HCT116 (cell line): ENCODE measurements around the gene ABCG1. TPM values are rescaled to one million over a fixed set of nuclear protein-coding genes. Genes with fewer than 3 reads are reported as not detected.

Experiments used
- ATAC-seq: fragments of 200-7000 bp; cut with Tn5 transposase; 2 replicates; pipeline ENCODE4 v1.9.1; 2020; ENCODE audit warnings: mild to moderate bottlenecking, moderate library complexity
- BruUV-seq: library from RNA; stranded (reverse); fragments of 400-500 nt; replicated peaks from 2 replicates; lab custom pipeline; 2021; lab: Mats Ljungman, UMichigan
- CTCF ChIA-PET: fragments of 300-600 bp; sonication (Branson Sonifier 250); formaldehyde crosslinking; loops from one replicate; lab custom pipeline; 2021; ENCODE audit warnings: antibody characterized with exemption; lab: Charles Lee
- POLR2A ChIA-PET: fragments of 300-600, 350-600 bp; sonication (Branson Sonifier 250); formaldehyde crosslinking; loops from one replicate; lab custom pipeline; 2021; ENCODE audit warnings: antibody characterized with exemption; lab: Charles Lee
- RAD21 ChIA-PET, 2 experiments: fragments of 300-600 bp; sonication (Branson Sonifier 250); formaldehyde crosslinking; loops; one replicate each; lab custom pipeline; 2023; ENCODE audit warnings: low total read pairs in 2 of 2; ENCODE audit not compliant: uncharacterized antibody in 2 of 2, unreplicated experiment in 2 of 2, low non-redundant PET in 1 of 2; lab: Charles Lee
- DNase-seq: peaks from one replicate; pipeline ENCODE4 v3.0.0-alpha.2; 2010; ENCODE audit warnings: low read depth, low spot score
- H2AFZ ChIP-seq: fragments of 200-600 bp; shearing (Covaris generic), sonication (generic); 2 replicates; pipeline ENCODE4 v1.6.1; 2017; ENCODE audit warnings: low read depth, mixed run types, mixed read lengths, antibody characterized with exemption, low read length; ENCODE audit not compliant: poor library complexity, severe bottlenecking
- H3K27ac ChIP-seq: 2 replicates; pipeline ENCODE4 v1.5.1; 2012; ENCODE audit warnings: low read depth, low read length
- H3K27me3 ChIP-seq: fragments of 200-600 bp; sonication (generic); 2 replicates; pipeline ENCODE4 v1.6.1; 2016; ENCODE audit warnings: mixed run types, low read length, mixed read lengths; ENCODE audit not compliant: insufficient read depth
- H3K36me3 ChIP-seq, 2 experiments: fragments of 200-500 bp in 1 of 2; fragments of 200-600 bp in 1 of 2; sonication (Bioruptor generic) in 1 of 2; sonication (generic) in 1 of 2; 2 replicates each; pipeline versions ENCODE4 v1.5.1 to v1.6.1; 2014 to 2016; ENCODE audit warnings: low read length in 2 of 2, inconsistent platforms in 1 of 2, mixed read lengths in 1 of 2, mixed run types in 1 of 2; ENCODE audit not compliant: insufficient read depth in 2 of 2, control insufficient read depth in 1 of 2
- H3K4me1 ChIP-seq, 2 experiments: fragments of 200-600 bp in 1 of 2; sonication (generic) in 1 of 2; 2 replicates each; pipeline versions ENCODE4 v1.5.1 to v1.6.1; 2012 to 2017; ENCODE audit warnings: low read length in 2 of 2, inconsistent platforms in 1 of 2, mild to moderate bottlenecking in 1 of 2, mixed read lengths in 1 of 2, mixed run types in 1 of 2, moderate library complexity in 1 of 2; ENCODE audit not compliant: insufficient read depth in 2 of 2, control insufficient read depth in 1 of 2
- H3K4me2 ChIP-seq: fragments of 200-600 bp; sonication (generic); 2 replicates; pipeline ENCODE4 v1.6.1; 2017; ENCODE audit warnings: mixed run types, low read length, mixed read lengths
- H3K4me3 ChIP-seq, 2 experiments: fragments of 200-600 bp in 1 of 2; sonication (generic) in 1 of 2; replicated peaks in 1 of 2; 2 replicates each; pipeline ENCODE4 v1.5.1; 2011 to 2016; ENCODE audit warnings: low read length in 2 of 2, control low read depth in 1 of 2, low read depth in 1 of 2, mild to moderate bottlenecking in 1 of 2, mixed read lengths in 1 of 2, mixed run types in 1 of 2
- H3K79me2 ChIP-seq: fragments of 200-600 bp; sonication (generic); 2 replicates; pipeline ENCODE4 v1.6.1; 2017; ENCODE audit warnings: mild to moderate bottlenecking, mixed run types, low read length, moderate library complexity, mixed read lengths; ENCODE audit not compliant: insufficient read depth
- H3K9ac ChIP-seq: fragments of 200-600 bp; sonication (generic); 2 replicates; pipeline ENCODE4 v1.6.1; 2016; ENCODE audit warnings: low read length, mixed read lengths
- H3K9me2 ChIP-seq: fragments of 200-600 bp; sonication (generic), shearing (Covaris generic); 2 replicates; pipeline ENCODE4 v1.6.1; 2017; ENCODE audit warnings: mixed run types, mild to moderate bottlenecking, moderate library complexity; ENCODE audit not compliant: insufficient read depth
- H3K9me3 ChIP-seq, 2 experiments: fragments of 200-500 bp in 1 of 2; fragments of 200-600 bp in 1 of 2; sonication (Bioruptor generic) in 1 of 2; sonication (generic) in 1 of 2; 2 replicates each; pipeline ENCODE4 v1.6.1; 2014 to 2017; ENCODE audit warnings: low read length in 2 of 2, mixed read lengths in 2 of 2, inconsistent platforms in 1 of 2, low read depth in 1 of 2, mild to moderate bottlenecking in 1 of 2, mixed run types in 1 of 2, moderate library complexity in 1 of 2; ENCODE audit not compliant: control insufficient read depth in 1 of 2, insufficient read depth in 1 of 2
- H4K20me1 ChIP-seq: fragments of 200-600 bp; sonication (generic), shearing (Covaris generic); 2 replicates; pipeline ENCODE4 v1.6.1; 2017; ENCODE audit warnings: mixed run types, mild to moderate bottlenecking, moderate library complexity; ENCODE audit not compliant: insufficient read depth
- CEBPB ChIP-seq: IDR thresholded peaks from 2 replicates; pipeline ENCODE4 v1.6.1; 2012; ENCODE audit warnings: low read depth
- CTCF ChIP-seq, 3 experiments: fragments of 200-600 bp in 1 of 3; sonication (generic) in 1 of 3; IDR thresholded peaks in 2 of 3; conservative IDR thresholded peaks in 1 of 3; 2 replicates each; pipeline ENCODE4 v1.5.1; 2012 to 2017; ENCODE audit warnings: low read depth in 2 of 3, low read length in 2 of 3, antibody characterized with exemption in 1 of 3, borderline replicate concordance in 1 of 3, control low read depth in 1 of 3, mild to moderate bottlenecking in 1 of 3, mixed read lengths in 1 of 3, mixed run types in 1 of 3, moderate library complexity in 1 of 3; ENCODE audit not compliant: insufficient read depth in 1 of 3
- EGR1 ChIP-seq: IDR thresholded peaks from 2 replicates; pipeline ENCODE4 v1.6.1; 2012; ENCODE audit warnings: low read depth
- ELF1 ChIP-seq: IDR thresholded peaks from 2 replicates; pipeline ENCODE4 v1.6.1; 2012; ENCODE audit warnings: low read depth, borderline replicate concordance
- EZH2 ChIP-seq: fragments of 200-600 bp; sonication (generic); IDR thresholded peaks from 2 replicates; pipeline ENCODE4 v1.6.1; 2017; ENCODE audit warnings: antibody characterized with exemption, mixed run types
- JUND ChIP-seq: IDR thresholded peaks from 2 replicates; pipeline ENCODE4 v1.6.1; 2012
- RAD21 ChIP-seq: IDR thresholded peaks from 2 replicates; pipeline ENCODE4 v1.6.1; 2012; ENCODE audit warnings: low read depth, mild to moderate bottlenecking
- ZBTB33 ChIP-seq: IDR thresholded peaks from 2 replicates; pipeline ENCODE4 v1.6.1; 2011; ENCODE audit warnings: mild to moderate bottlenecking, low read length, moderate library complexity; ENCODE audit not compliant: insufficient replicate concordance; ENCODE audit errors: extremely low read depth
- ZFX ChIP-seq: fragments of 450-650 bp; IDR thresholded peaks from 2 replicates; pipeline ENCODE4 v1.6.1; 2017
- intact Hi-C: fragments of 100-400 bp; cut with micrococcal nuclease; formaldehyde crosslinking; loops from 2 replicates; pipeline ENCODE4 v1.10.0; 2022
- total RNA-seq: library from RNA; stranded (reverse); gene quantifications from one replicate; pipeline ENCODE4 v1.2.1, GENCODE V29; 2021; ENCODE audit not compliant: unreplicated experiment

ABCG1 gene
- total RNA-seq, 1 experiment from 2014 or later: 1.6 TPM

GRCh38 chr21:42213082-42213774 is 5.7 kb upstream of the ABCG1 start:
- POLR2A ChIA-PET: no interaction called here
- Histone ChIP-seq H3K9ac (no peak overlapping the region), H3K36me3 (no peaks in the 10 kb centered on the region), H3K79me2 (no peaks in the 10 kb centered on the region), H3K4me3 (no peak overlapping the region), H3K9me2 (no peaks in the 10 kb centered on the region), H3K27ac (no peak overlapping the region), H2AFZ (no peak overlapping the region), H3K4me1 (no peaks in the 10 kb centered on the region), H3K9me3 (no peaks in the 10 kb centered on the region), H4K20me1 (no peaks in the 10 kb centered on the region), H3K4me2 (no peak overlapping the region), H3K27me3 (no peaks in the 10 kb centered on the region)
- CTCF ChIA-PET: no interaction called here
- no peak for DNase-seq
- BruUV-seq: no TSS peak
- TF ChIP-seq EZH2 (no peak), ZBTB33 (no peak), EGR1 (no peak)
- intact Hi-C loops: no loop called here
- ATAC-seq: no peak
- RAD21 ChIA-PET: no interaction called here

- no TSS peak for BruUV-seq
- POLR2A ChIA-PET: no interaction called here
- H4K20me1 ChIP-seq: no peaks in the 10 kb centered on the region
- H3K27ac ChIP-seq: no peak overlapping the region
- no peaks in the 10 kb centered on the region for H3K9me2 ChIP-seq
- CTCF ChIA-PET: no interaction called here
- no peaks in the 10 kb centered on the region for H3K9me3 ChIP-seq
- no peak overlapping the region for H3K4me3 ChIP-seq
- RAD21 ChIA-PET: no interaction called here
- no peaks in the 10 kb centered on the region for H3K79me2 ChIP-seq
- TF ChIP-seq JUND: no peak
- no peak for TF ChIP-seq ZBTB33
- TF ChIP-seq ZFX: no peak
- no peak for TF ChIP-seq ELF1
- TF ChIP-seq EZH2: no peak
- no peak for TF ChIP-seq RAD21
- TF ChIP-seq CTCF (IDR thresholded peaks at IDR 0.05 in 2 of 3, conservative IDR thresholded peaks at IDR 0.05 in 1 of 3; ENCODE audit: borderline replicate concordance in 1 of 3, insufficient read depth in 1 of 3, low read depth in 2 of 3, low read length in 2 of 3): no peak
- no peak for TF ChIP-seq CEBPB
- no peak for ATAC-seq
- H2AFZ ChIP-seq: no peak overlapping the region
- no peaks in the 10 kb centered on the region for H3K27me3 ChIP-seq
- H3K9ac ChIP-seq: no peak overlapping the region
- no peaks in the 10 kb centered on the region for H3K36me3 ChIP-seq
- DNase-seq: no peak
- no peak overlapping the region for H3K4me2 ChIP-seq
- intact Hi-C loops: no loop called here
- H3K4me1 ChIP-seq: peaks cover 0 to 1% of the 10 kb centered on the region in 2 experiments; a peak in 1 of 4 replicates
Observed at GRCh38 chr21:42214081-42214750, 4.7 kb upstream of the ABCG1 start.
